ENCODE measurements around the gene RAPH1. TPM values are rescaled to one million over a fixed set of nuclear protein-coding genes. Genes with fewer than 3 reads are reported as not detected.

RAPH1 gene
- polyA plus RNA-seq, 1 donor from 2014 or later: 13.9 TPM

DNA sequence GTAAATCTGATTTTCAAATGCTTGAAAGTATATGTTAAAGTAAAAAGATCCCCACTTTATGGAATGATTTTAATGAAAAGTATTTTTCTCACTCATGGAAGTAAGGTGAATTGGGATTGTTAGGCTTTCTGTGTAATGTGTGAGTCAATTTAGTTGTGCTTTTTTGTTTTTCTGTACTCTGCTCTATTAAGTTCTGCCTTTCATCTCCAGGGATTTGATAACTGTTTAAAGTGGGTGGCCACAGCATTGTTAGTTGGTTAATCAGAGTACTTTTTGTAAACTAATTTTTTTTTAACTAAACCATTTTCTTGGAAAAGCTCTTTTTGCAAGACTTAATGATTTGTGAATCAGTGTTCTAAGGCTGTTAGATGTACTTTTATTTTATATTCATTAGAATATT, 130.1 kb downstream of the RAPH1 start (continued):
- TF ChIP-seq MXI1 (conservative IDR thresholded peaks at IDR 0.05; ENCODE audit: poor library complexity, severe bottlenecking): no peak
- no peak for TF ChIP-seq POLR2AphosphoS5 (IDR thresholded peaks at IDR 0.05)

DNA sequence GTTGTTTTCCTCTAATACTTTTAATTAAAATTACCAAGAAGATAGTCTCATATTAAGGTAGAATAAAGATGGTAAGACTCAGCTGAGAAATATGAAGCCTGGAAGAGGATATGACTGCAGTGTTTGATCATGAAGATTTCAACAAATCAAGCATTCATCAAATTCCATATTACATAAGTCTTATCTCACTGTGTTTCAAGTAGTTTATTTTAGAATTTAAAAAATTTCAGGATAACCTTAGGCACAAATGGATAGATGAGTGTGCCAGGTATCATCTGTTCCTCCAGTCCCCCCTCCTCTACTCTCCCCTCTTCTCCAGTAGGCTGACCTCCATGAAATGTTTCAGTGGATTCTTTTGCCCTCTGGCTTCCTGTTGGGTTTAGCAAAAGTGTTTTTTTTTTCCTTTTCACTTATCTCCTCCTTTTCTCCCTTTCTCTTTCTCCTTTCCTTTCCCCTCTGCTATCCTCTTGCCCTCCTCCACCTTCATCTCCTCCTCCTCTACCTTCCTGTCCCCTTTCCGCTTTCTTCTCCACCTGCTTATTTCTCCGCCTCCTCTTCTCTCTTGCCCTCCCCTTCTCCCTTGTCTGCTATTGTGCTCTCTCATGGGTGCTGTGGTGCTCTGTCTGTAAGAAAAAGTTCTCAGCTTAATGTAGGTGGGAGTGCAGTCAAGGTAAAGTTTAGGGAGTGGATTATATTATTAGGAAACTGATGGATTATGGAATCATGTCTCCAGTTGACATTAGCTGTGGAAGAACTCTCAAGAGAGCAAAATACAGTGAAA, 134.1 kb downstream of the RAPH1 start:
- no peak overlapping the region for H3K4me3 ChIP-seq (ENCODE audit: low read length)
- no peaks in the 10 kb centered on the region for H3K79me2 ChIP-seq (replicated peaks; ENCODE audit: insufficient read depth, low read length)
- H3K27ac ChIP-seq (ENCODE audit: low read length): no peak overlapping the region
- no peak overlapping the region for H3K4me2 ChIP-seq (ENCODE audit: low read length)
- H3K9ac ChIP-seq (ENCODE audit: low read length): no peak overlapping the region
- no peaks in the 10 kb centered on the region for H3F3A ChIP-seq (ENCODE audit: insufficient read depth, low read length, poor library complexity, severe bottlenecking)
- H3K9me2 ChIP-seq (ENCODE audit: insufficient read depth, low read length): no peaks in the 10 kb centered on the region
- no peaks in the 10 kb centered on the region for H3K27me3 ChIP-seq (ENCODE audit: insufficient read depth, low read depth, low read length)
- TF ChIP-seq MXI1 (conservative IDR thresholded peaks at IDR 0.05; ENCODE audit: poor library complexity, severe bottlenecking): no peak
- no peak for TF ChIP-seq POLR2AphosphoS5 (IDR thresholded peaks at IDR 0.05)
- TF ChIP-seq, protein P1, sequence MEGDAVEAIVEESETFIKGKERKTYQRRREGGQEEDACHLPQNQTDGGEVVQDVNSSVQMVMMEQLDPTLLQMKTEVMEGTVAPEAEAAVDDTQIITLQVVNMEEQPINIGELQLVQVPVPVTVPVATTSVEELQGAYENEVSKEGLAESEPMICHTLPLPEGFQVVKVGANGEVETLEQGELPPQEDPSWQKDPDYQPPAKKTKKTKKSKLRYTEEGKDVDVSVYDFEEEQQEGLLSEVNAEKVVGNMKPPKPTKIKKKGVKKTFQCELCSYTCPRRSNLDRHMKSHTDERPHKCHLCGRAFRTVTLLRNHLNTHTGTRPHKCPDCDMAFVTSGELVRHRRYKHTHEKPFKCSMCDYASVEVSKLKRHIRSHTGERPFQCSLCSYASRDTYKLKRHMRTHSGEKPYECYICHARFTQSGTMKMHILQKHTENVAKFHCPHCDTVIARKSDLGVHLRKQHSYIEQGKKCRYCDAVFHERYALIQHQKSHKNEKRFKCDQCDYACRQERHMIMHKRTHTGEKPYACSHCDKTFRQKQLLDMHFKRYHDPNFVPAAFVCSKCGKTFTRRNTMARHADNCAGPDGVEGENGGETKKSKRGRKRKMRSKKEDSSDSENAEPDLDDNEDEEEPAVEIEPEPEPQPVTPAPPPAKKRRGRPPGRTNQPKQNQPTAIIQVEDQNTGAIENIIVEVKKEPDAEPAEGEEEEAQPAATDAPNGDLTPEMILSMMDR (IDR thresholded peaks at IDR 0.05; ENCODE audit: poor library complexity, severe bottlenecking): no peak
- TF ChIP-seq RAD21 (conservative IDR thresholded peaks at IDR 0.05): no peak
- no peak for TF ChIP-seq EZH2 (IDR thresholded peaks at IDR 0.05; ENCODE audit: borderline replicate concordance, insufficient read depth, low read length, poor library complexity, severe bottlenecking)
- H3K9me3 ChIP-seq (ENCODE audit: low read length): no peaks in the 10 kb centered on the region
- H4K20me1 ChIP-seq (ENCODE audit: insufficient read depth): no peaks in the 10 kb centered on the region
- H3K36me3 ChIP-seq (ENCODE audit: insufficient read depth, low read length): peaks cover 22% of the 10 kb centered on the region
- H2AFZ ChIP-seq (ENCODE audit: low read depth, low read length): no peak overlapping the region

DNA sequence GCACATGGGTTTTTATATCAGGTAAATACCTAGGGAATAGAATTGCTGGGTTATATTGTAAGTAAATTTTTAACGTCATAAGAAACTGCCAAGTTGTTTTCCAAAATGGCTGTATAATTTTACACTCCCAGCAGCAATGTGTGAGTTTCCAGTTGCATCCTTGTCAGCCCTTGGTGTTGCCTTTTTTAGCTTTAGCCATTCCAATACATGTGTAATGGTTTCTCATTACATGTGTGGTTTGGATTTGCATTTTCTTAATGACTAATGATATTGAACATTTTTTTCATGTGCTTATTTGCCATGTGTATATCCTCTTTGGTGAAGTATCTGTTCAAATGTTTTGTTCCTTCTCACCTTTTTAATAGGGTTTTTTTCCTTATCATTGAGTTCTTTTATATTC, 136.1 kb downstream of the RAPH1 start:
- Histone ChIP-seq H4K20me1 (ENCODE audit: insufficient read depth) (no peaks in the 10 kb centered on the region), H3K9me3 (ENCODE audit: low read length) (no peaks in the 10 kb centered on the region), H3K9me2 (ENCODE audit: insufficient read depth, low read length) (no peaks in the 10 kb centered on the region), H3K27me3 (ENCODE audit: insufficient read depth, low read depth, low read length) (no peaks in the 10 kb centered on the region), H2AFZ (ENCODE audit: low read depth, low read length) (no peak overlapping the region), H3K36me3 (ENCODE audit: insufficient read depth, low read length) (peaks cover 26% of the 10 kb centered on the region), H3F3A (ENCODE audit: insufficient read depth, low read length, poor library complexity, severe bottlenecking) (no peaks in the 10 kb centered on the region), H3K79me2 (replicated peaks; ENCODE audit: insufficient read depth, low read length) (no peaks in the 10 kb centered on the region), H3K9ac (ENCODE audit: low read length) (no peak overlapping the region), H3K4me3 (ENCODE audit: low read length) (no peak overlapping the region), H3K27ac (ENCODE audit: low read length) (no peak overlapping the region), H3K4me2 (ENCODE audit: low read length) (no peak overlapping the region)
- TF ChIP-seq EP300 (conservative IDR thresholded peaks at IDR 0.05; ENCODE audit: poor library complexity, severe bottlenecking): no peak
- no peak for TF ChIP-seq MXI1 (conservative IDR thresholded peaks at IDR 0.05; ENCODE audit: poor library complexity, severe bottlenecking)
- TF ChIP-seq RAD21 (conservative IDR thresholded peaks at IDR 0.05): no peak
- TF ChIP-seq, protein P1 (IDR thresholded peaks at IDR 0.05; ENCODE audit: poor library complexity, severe bottlenecking): no peak
- no peak for TF ChIP-seq EZH2 (IDR thresholded peaks at IDR 0.05; ENCODE audit: borderline replicate concordance, insufficient read depth, low read length, poor library complexity, severe bottlenecking)
- TF ChIP-seq, protein P2, sequence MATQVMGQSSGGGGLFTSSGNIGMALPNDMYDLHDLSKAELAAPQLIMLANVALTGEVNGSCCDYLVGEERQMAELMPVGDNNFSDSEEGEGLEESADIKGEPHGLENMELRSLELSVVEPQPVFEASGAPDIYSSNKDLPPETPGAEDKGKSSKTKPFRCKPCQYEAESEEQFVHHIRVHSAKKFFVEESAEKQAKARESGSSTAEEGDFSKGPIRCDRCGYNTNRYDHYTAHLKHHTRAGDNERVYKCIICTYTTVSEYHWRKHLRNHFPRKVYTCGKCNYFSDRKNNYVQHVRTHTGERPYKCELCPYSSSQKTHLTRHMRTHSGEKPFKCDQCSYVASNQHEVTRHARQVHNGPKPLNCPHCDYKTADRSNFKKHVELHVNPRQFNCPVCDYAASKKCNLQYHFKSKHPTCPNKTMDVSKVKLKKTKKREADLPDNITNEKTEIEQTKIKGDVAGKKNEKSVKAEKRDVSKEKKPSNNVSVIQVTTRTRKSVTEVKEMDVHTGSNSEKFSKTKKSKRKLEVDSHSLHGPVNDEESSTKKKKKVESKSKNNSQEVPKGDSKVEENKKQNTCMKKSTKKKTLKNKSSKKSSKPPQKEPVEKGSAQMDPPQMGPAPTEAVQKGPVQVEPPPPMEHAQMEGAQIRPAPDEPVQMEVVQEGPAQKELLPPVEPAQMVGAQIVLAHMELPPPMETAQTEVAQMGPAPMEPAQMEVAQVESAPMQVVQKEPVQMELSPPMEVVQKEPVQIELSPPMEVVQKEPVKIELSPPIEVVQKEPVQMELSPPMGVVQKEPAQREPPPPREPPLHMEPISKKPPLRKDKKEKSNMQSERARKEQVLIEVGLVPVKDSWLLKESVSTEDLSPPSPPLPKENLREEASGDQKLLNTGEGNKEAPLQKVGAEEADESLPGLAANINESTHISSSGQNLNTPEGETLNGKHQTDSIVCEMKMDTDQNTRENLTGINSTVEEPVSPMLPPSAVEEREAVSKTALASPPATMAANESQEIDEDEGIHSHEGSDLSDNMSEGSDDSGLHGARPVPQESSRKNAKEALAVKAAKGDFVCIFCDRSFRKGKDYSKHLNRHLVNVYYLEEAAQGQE (IDR thresholded peaks at IDR 0.05; ENCODE audit: borderline replicate concordance): no peak
- TF ChIP-seq SMC3 (conservative IDR thresholded peaks at IDR 0.05; ENCODE audit: poor library complexity): no peak
- TF ChIP-seq TAF1 (IDR thresholded peaks at IDR 0.05; ENCODE audit: low read depth): no peak
- no peak for TF ChIP-seq POLR2AphosphoS5 (IDR thresholded peaks at IDR 0.05)
